ENCODE results near the gene MPZL2. TPM values are rescaled to one million over a fixed set of nuclear protein-coding genes. Genes with fewer than 3 reads are reported as not detected.

The MPZL2 gene
- total and polyA plus RNA-seq, 10 of the 15 experiments (the other 5 are each of a cell fraction or from before 2014, with no cell fraction given), result 0.81 to 4.8 (median 3.1) TPM

DNA sequence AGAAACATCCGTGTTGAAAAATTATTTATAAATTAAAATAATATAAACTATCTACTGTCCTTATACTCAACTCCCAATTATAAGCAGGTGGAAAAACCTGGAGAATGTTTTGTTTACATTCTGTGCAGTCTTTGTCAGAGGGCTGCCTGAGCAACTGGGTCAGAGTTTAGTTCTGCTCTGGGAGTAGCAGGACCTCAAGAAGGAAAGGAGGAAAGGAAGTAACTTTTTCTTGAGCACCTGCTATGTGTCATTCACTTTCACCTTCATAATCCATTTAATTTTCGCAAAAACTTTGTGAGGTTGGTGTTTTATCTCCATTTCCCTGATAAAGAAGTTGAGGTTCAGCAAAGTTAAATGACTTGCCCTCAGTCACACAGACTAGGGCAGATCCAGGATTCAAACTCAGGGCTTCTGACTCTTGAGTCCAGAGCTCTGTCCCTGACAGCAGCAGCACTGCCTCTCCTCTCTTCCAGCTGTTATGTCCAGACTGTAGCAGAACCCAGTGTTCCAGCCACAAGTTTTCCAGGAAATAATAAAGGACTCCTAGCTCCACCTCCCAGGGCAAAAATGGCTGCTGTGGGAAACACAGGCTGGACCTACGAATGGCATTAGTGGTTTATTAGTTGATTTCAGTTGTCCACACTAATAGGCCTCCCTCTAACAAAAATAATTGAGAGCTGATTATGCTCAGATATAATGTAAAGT, 46.8 kb upstream of the MPZL2 start:
- DNase-seq (ENCODE audit: low read depth, low spot score) (no peak), FAIRE-seq (no peak), ATAC-seq (no peak)
- ChIA-PET SMC1A (ENCODE audit: uncharacterized antibody, unreplicated experiment) (interaction anchor here (0.8 to 1.6 kb wide), 10 partner anchors 14 to 139 kb away, joined by 3 to 7 read pairs (median 3); no protein-coding TSS in a partner anchor), RAD21 (ENCODE audit: unreplicated experiment) (interaction anchor here (0.9 to 3.6 kb wide), 2 partner anchors 15 to 112 kb away, joined by 3 to 17 read pairs; no protein-coding TSS in a partner anchor), POLR2A (no interaction called here), CTCF (interaction anchor here (1.0 to 2.0 kb wide), 5 partner anchors 12 to 112 kb away, joined by 3 to 12 read pairs (median 3); no protein-coding TSS in a partner anchor)
- TF ChIP-seq BCL3 (IDR thresholded peaks at IDR 0.05; ENCODE audit: borderline replicate concordance, insufficient read depth, low read depth, low read length, poor library complexity, severe bottlenecking), result no peak
- no peak for TF ChIP-seq CTCF (IDR thresholded peaks at IDR 0.05 in 2 of 3, conservative IDR thresholded peaks at IDR 0.05 in 1 of 3; ENCODE audit: control insufficient read depth in 2 of 3, extremely low read depth in 1 of 3, insufficient read depth in 1 of 3, low read depth in 3 of 3, low read length in 3 of 3)
- BruUV-seq (replicated peaks), result no TSS peak
- in situ Hi-C loops (cut with MboI), result no loop called here
- intact Hi-C loops (cut with micrococcal nuclease; ENCODE audit: unreplicated experiment), result no loop called here
- Histone ChIP-seq H2AFZ (ENCODE audit: control insufficient read depth, low read depth, low read length) (no peak overlapping the region), H3K79me2 (ENCODE audit: control insufficient read depth, insufficient read depth, low read length) (no peaks in the 10 kb centered on the region), H3K9ac (ENCODE audit: control insufficient read depth, insufficient read depth, low read length) (no peak overlapping the region), H3K27me3 (replicated peaks in 1 of 2; ENCODE audit: control insufficient read depth in 2 of 2, insufficient read depth in 2 of 2, low read length in 1 of 2) (no peaks in the 10 kb centered on the region), H3K9me3 (replicated peaks; ENCODE audit: control insufficient read depth, insufficient read depth, low read length) (no peaks in the 10 kb centered on the region; the same call in 2 of the 3 replicates), H3K27ac (ENCODE audit: control insufficient read depth, insufficient read depth) (no peak overlapping the region), H3K4me1 (ENCODE audit: control insufficient read depth, insufficient read depth, low read length) (peaks cover 7% of the 10 kb centered on the region; the same call in 1 of the 2 replicates), H3K4me3 (no peak overlapping the region), H4K20me1 (ENCODE audit: control insufficient read depth, insufficient read depth) (no peaks in the 10 kb centered on the region), H3K4me2 (ENCODE audit: control insufficient read depth, insufficient read depth) (no peak overlapping the region), H3K36me3 (ENCODE audit: control insufficient read depth in 2 of 2, insufficient read depth in 2 of 2, low read length in 1 of 2) (no peaks in the 10 kb centered on the region)
- WGBS (ENCODE audit: insufficient coverage, insufficient replicate concordance, low lambda C conversion rate, missing lambda C conversion rate), result 54% methylated on average over 3 of the region's 3 CpGs

All from GM12878 (cell line).